ENCODE results near the gene SPPL2A. TPM values are rescaled to one million over a fixed set of nuclear protein-coding genes. Genes with fewer than 3 reads are reported as not detected.

Gene SPPL2A
- total RNA-seq, 1 experiment from 2014 or later, result 100 TPM

- POLR2A ChIA-PET (ENCODE audit: low non-redundant PET), result no interaction called here
These were observed 57.6 kb downstream of the SPPL2A start for GRCh38 chr15:50707878-50708427.

GRCh38 chr15:50702762-50703334 lies 62.7 kb downstream of the SPPL2A start:
- Histone ChIP-seq H3K4me1 (ENCODE audit: insufficient read depth, low read length, poor library complexity, severe bottlenecking) (no peaks in the 10 kb centered on the region), H3K27ac (ENCODE audit: low read depth, low read length, poor library complexity, severe bottlenecking) (no peak overlapping the region), H3K36me3 (ENCODE audit: insufficient read depth, low read length, poor library complexity, severe bottlenecking) (no peaks in the 10 kb centered on the region), H3K9me3 (ENCODE audit: low read depth, low read length, poor library complexity, severe bottlenecking) (no peaks in the 10 kb centered on the region), H3K4me3 (ENCODE audit: low read depth, low read length, poor library complexity, severe bottlenecking) (no peak overlapping the region), H3K27me3 (replicated peaks; ENCODE audit: insufficient read depth, low read depth, low read length, poor library complexity) (no peaks in the 10 kb centered on the region)
- CTCF ChIA-PET, result no interaction called here
- TF ChIP-seq CTCF (conservative IDR thresholded peaks at IDR 0.05; ENCODE audit: low read depth, low read length), result no peak
- TF ChIP-seq EZH2 (IDR thresholded peaks at IDR 0.05; ENCODE audit: borderline replicate concordance, low read depth, low read length, poor library complexity, severe bottlenecking), result no peak
- no peak for DNase-seq (ENCODE audit: low spot score)
- BruUV-seq (replicated peaks), result no TSS peak
- intact Hi-C loops (cut with micrococcal nuclease; ENCODE audit: unreplicated experiment), result no loop called here
- POLR2A ChIA-PET (ENCODE audit: low non-redundant PET), result no interaction called here

More at GRCh38 chr15:50707878-50708427, 57.6 kb downstream of the SPPL2A start:
- H3K9me3 ChIP-seq (ENCODE audit: low read depth, low read length, poor library complexity, severe bottlenecking), result no peaks in the 10 kb centered on the region
- no peak for DNase-seq (ENCODE audit: low spot score)
- BruUV-seq (replicated peaks), result no TSS peak
- intact Hi-C loops (cut with micrococcal nuclease; ENCODE audit: unreplicated experiment), result no loop called here
- no peaks in the 10 kb centered on the region for H3K27me3 ChIP-seq (replicated peaks; ENCODE audit: insufficient read depth, low read depth, low read length, poor library complexity)
- no peak overlapping the region for H3K27ac ChIP-seq (ENCODE audit: low read depth, low read length, poor library complexity, severe bottlenecking)
- TF ChIP-seq EZH2 (IDR thresholded peaks at IDR 0.05; ENCODE audit: borderline replicate concordance, low read depth, low read length, poor library complexity, severe bottlenecking) (no peak), CTCF (conservative IDR thresholded peaks at IDR 0.05; ENCODE audit: low read depth, low read length) (no peak)
- H3K4me1 ChIP-seq (ENCODE audit: insufficient read depth, low read length, poor library complexity, severe bottlenecking), result no peaks in the 10 kb centered on the region
- no peak overlapping the region for H3K4me3 ChIP-seq (ENCODE audit: low read depth, low read length, poor library complexity, severe bottlenecking)
- CTCF ChIA-PET, result no interaction called here
- H3K36me3 ChIP-seq (ENCODE audit: insufficient read depth, low read length, poor library complexity, severe bottlenecking), result no peaks in the 10 kb centered on the region

GRCh38 chr15:50698101-50698500 lies 67.4 kb downstream of the SPPL2A start:
- CTCF ChIA-PET, result no interaction called here
- intact Hi-C loops (cut with micrococcal nuclease; ENCODE audit: unreplicated experiment), result no loop called here

More at GRCh38 chr15:50698101-50698500, 67.4 kb downstream of the SPPL2A start:
- H3K27me3 ChIP-seq (replicated peaks; ENCODE audit: insufficient read depth, low read depth, low read length, poor library complexity), result no peaks in the 10 kb centered on the region
- DNase-seq (ENCODE audit: low spot score), result no peak
- H3K9me3 ChIP-seq (ENCODE audit: low read depth, low read length, poor library complexity, severe bottlenecking), result no peaks in the 10 kb centered on the region
- H3K27ac ChIP-seq (ENCODE audit: low read depth, low read length, poor library complexity, severe bottlenecking), result no peak overlapping the region
- no peaks in the 10 kb centered on the region for H3K4me1 ChIP-seq (ENCODE audit: insufficient read depth, low read length, poor library complexity, severe bottlenecking)
- no TSS peak for BruUV-seq (replicated peaks)
- POLR2A ChIA-PET (ENCODE audit: low non-redundant PET), result no interaction called here
- no peak for TF ChIP-seq EZH2 (IDR thresholded peaks at IDR 0.05; ENCODE audit: borderline replicate concordance, low read depth, low read length, poor library complexity, severe bottlenecking)
- no peak for TF ChIP-seq CTCF (conservative IDR thresholded peaks at IDR 0.05; ENCODE audit: low read depth, low read length)
- no peaks in the 10 kb centered on the region for H3K36me3 ChIP-seq (ENCODE audit: insufficient read depth, low read length, poor library complexity, severe bottlenecking)
- H3K4me3 ChIP-seq (ENCODE audit: low read depth, low read length, poor library complexity, severe bottlenecking), result no peak overlapping the region

Data from A673 (cell line).